HTR-8/SVneo (cell line): ENCODE results near the gene CMC2.
A peak's percentile ranks its signal among the peaks of the same experiment; 100 is the strongest.

ENCODE experiments used
- DNase-seq: peaks from one replicate; pipeline ENCODE4 v3.0.0; 2011; ENCODE audit warnings: low spot score, mixed read lengths; ENCODE audit not compliant: insufficient read length
- FAIRE-seq: peaks from 2 replicates; lab custom pipeline; 2011; peaks lifted over from hg19 to GRCh38; lab: Jason Lieb, UNC

Gene CMC2

GRCh38 chr16:80982646-80983045 is 24.0 kb downstream of the CMC2 start:
- FAIRE-seq (no peak), DNase-seq (no peak)

GRCh38 chr16:80981103-80981502 is 25.6 kb downstream of the CMC2 start:
- no peak for FAIRE-seq
- no peak for DNase-seq

- FAIRE-seq (no peak), DNase-seq (no peak)
Measured at GRCh38 chr16:80976946-80977345, 29.7 kb downstream of the CMC2 start.

- DNase-seq (no peak), FAIRE-seq (peak; percentile 38)
Measured at GRCh38 chr16:80974649-80975376, 31.9 kb downstream of the CMC2 start.

- FAIRE-seq (peak; percentile 62), DNase-seq (peak; percentile 30)
Measured at GRCh38 chr16:80973991-80974390, 32.7 kb downstream of the CMC2 start.

- no peak for FAIRE-seq
- DNase-seq: no peak
Measured at GRCh38 chr16:80972611-80973010, 34.1 kb downstream of the CMC2 start.

- no peak for DNase-seq
- FAIRE-seq: no peak
Measured at GRCh38 chr16:80971819-80972218, 34.9 kb downstream of the CMC2 start.

- no peak for FAIRE-seq
Measured at GRCh38 chr16:80969114-80969484, 37.6 kb downstream of the CMC2 start.

GRCh38 chr16:80968386-80969113 is 38.1 kb downstream of the CMC2 start:
- DNase-seq (no peak), FAIRE-seq (peak; percentile 40)

More at GRCh38 chr16:80969114-80969484, 37.6 kb downstream of the CMC2 start:
- DNase-seq: no peak

GRCh38 chr16:80966617-80967016 is 40.1 kb downstream of the CMC2 start:
- no peak for FAIRE-seq
- no peak for DNase-seq

GRCh38 chr16:80964351-80964750 is 42.3 kb downstream of the CMC2 start:
- FAIRE-seq (no peak), DNase-seq (no peak)

- FAIRE-seq: no peak
- no peak for DNase-seq
Measured at GRCh38 chr16:80962879-80963278, 43.8 kb downstream of the CMC2 start.

GRCh38 chr16:80958284-80958683 is 48.4 kb downstream of the CMC2 start:
- no peak for DNase-seq
- no peak for FAIRE-seq

- DNase-seq (no peak), FAIRE-seq (peak; percentile 86)
Measured at GRCh38 chr16:80954985-80955384, 51.7 kb downstream of the CMC2 start.

GRCh38 chr16:80948886-80949493 is 57.7 kb downstream of the CMC2 start:
- FAIRE-seq: peak; percentile 90
- DNase-seq: peak; percentile 47

- DNase-seq (no peak), FAIRE-seq (no peak)
Measured at GRCh38 chr16:80947708-80948625, 58.7 kb downstream of the CMC2 start.

- no peak for FAIRE-seq
- no peak for DNase-seq
Measured at GRCh38 chr16:80947239-80947638, 59.4 kb downstream of the CMC2 start.

- FAIRE-seq (no peak), DNase-seq (no peak)
Measured at GRCh38 chr16:80946481-80946880, 60.2 kb downstream of the CMC2 start.

GRCh38 chr16:80940069-80940856 is 66.4 kb downstream of the CMC2 start:
- DNase-seq (no peak), FAIRE-seq (no peak)

- DNase-seq (no peak), FAIRE-seq (no peak)
Measured at GRCh38 chr16:80938879-80939260, 67.8 kb downstream of the CMC2 start.
